Measurements from ENCODE around the gene NSG1. TPM values are rescaled to one million over a fixed set of nuclear protein-coding genes. Genes with fewer than 3 reads are reported as not detected.

NSG1 gene
- total RNA-seq, 4 donors from 2014 or later: 0.15 to 4.8 (median 1.4) TPM

DNA sequence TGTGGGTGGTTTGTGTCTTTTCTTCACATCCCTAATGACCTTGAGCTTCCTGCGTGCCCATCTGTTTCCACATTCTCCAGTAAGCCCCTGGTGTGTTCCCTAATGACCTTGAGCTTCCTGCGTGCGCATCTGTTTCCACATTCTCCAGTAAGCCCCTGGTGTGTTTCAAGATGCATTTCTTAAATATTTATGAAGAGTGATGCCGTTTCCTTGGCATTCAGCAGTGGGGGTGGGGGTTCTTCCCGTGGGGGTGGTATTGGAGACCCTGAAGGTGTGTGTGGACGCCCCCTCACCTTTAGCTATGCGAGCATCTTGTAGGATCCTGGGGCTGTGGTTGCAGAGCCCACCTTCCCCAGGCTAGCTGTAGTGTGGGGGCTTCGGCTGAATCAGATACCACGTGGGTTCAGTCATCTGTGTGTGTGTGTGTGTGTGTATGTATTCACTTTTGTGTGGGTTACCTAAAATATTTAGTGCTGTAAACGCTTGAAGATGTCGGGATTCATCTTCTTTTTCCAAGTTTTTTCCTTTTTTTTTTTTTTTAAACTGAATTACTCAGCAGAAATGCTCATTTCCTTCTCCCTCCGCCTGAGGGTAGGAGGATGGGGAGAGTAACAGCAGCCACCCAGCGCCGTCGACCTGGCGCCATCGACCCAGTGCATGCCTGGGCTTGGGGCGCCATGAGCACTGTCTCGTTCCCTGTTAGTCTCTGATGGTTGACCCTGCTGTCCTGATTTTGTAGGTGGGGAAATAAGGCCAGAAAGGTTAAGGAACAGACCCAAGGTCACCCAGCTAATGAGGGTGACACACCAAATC lies 9.9 kb downstream of the NSG1 start:
- no peak overlapping the region for H3K27ac ChIP-seq
- TF ChIP-seq POLR2A (IDR thresholded peaks at IDR 0.05) (no peak), POLR2AphosphoS5 (IDR thresholded peaks at IDR 0.05) (no peak), EP300 (IDR thresholded peaks at IDR 0.05) (no peak)
- TF ChIP-seq, protein P1, sequence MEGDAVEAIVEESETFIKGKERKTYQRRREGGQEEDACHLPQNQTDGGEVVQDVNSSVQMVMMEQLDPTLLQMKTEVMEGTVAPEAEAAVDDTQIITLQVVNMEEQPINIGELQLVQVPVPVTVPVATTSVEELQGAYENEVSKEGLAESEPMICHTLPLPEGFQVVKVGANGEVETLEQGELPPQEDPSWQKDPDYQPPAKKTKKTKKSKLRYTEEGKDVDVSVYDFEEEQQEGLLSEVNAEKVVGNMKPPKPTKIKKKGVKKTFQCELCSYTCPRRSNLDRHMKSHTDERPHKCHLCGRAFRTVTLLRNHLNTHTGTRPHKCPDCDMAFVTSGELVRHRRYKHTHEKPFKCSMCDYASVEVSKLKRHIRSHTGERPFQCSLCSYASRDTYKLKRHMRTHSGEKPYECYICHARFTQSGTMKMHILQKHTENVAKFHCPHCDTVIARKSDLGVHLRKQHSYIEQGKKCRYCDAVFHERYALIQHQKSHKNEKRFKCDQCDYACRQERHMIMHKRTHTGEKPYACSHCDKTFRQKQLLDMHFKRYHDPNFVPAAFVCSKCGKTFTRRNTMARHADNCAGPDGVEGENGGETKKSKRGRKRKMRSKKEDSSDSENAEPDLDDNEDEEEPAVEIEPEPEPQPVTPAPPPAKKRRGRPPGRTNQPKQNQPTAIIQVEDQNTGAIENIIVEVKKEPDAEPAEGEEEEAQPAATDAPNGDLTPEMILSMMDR (IDR thresholded peaks at IDR 0.05): no peak
- 18 to 49% methylated on average over 5 to 16 of the region's 19 CpGs for WGBS, 2 donors (ENCODE audit: low coverage in 1 of 2)
- no peaks in the 10 kb centered on the region for H3K4me1 ChIP-seq
- ATAC-seq: no peak
- no peak overlapping the region for H3K4me3 ChIP-seq
- H3K9me3 ChIP-seq: peaks cover 0 to 10% (median 0%) of the 10 kb centered on the region in 3 donors
- no peaks in the 10 kb centered on the region for H3K36me3 ChIP-seq
- H3K27me3 ChIP-seq: peaks cover 93% of the 10 kb centered on the region

DNA sequence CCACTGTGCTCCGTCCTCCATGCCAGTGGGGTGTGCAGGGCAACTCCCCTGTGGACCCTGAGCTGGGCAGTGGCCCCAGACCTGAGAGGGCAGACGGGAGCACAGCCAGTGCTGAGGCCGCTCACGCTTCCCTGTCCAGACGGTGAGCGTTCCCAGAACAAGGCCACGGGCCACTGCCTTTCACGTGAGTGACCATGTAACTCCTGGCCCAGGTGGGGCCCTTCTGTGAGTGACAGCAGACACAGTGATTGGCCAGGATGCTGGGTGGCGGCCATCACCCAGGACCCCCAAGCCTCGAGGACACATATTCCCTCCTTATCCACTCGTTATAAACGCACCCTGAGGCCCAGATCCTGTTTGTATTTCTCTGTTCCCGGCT lies 10.5 kb downstream of the NSG1 start:
- Histone ChIP-seq H3K4me3 (no peak overlapping the region), H3K36me3 (no peaks in the 10 kb centered on the region), H3K27ac (no peak overlapping the region), H3K4me1 (no peaks in the 10 kb centered on the region), H3K27me3 (peaks cover 90% of the 10 kb centered on the region), H3K9me3 (peaks cover 0 to 10% (median 0%) of the 10 kb centered on the region in 3 donors)
- TF ChIP-seq, protein P1 (IDR thresholded peaks at IDR 0.05): no peak
- TF ChIP-seq POLR2A (IDR thresholded peaks at IDR 0.05) (no peak), EP300 (IDR thresholded peaks at IDR 0.05) (no peak), POLR2AphosphoS5 (IDR thresholded peaks at IDR 0.05) (no peak)
- ATAC-seq: no peak
- WGBS, 2 donors (ENCODE audit: low coverage in 1 of 2): 68 to 74% methylated on average over 3 of the region's 13 CpGs

DNA sequence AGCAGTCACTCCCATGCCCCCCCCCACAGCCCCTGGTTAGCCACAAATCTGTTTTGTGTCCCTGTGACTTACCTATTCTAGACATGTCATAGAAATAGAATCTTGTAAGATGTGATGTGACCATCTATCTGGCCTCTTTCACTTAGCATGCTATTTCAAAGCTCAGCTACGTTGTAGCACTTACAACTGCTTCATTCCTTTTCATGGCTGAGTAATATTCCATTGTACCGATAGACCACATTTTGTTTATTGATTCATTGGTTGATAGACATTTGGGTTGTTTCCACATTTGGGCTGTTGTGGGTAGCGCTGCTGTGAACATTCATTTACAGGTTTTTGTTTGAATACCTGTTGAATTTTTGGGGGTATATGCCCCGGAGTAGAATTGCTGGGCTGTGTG lies 11.5 kb downstream of the NSG1 start:
- Histone ChIP-seq H3K4me1 (no peaks in the 10 kb centered on the region), H3K27me3 (peaks cover 89% of the 10 kb centered on the region), H3K27ac (no peak overlapping the region), H3K9me3 (peaks cover 0 to 10% (median 0%) of the 10 kb centered on the region in 3 donors), H3K36me3 (no peaks in the 10 kb centered on the region), H3K4me3 (no peak overlapping the region)
- no peak for ATAC-seq
- WGBS, 2 donors (ENCODE audit: low coverage in 1 of 2): 70 to 87% methylated on average over 4 of the region's 4 CpGs
- TF ChIP-seq, protein P1 (IDR thresholded peaks at IDR 0.05): no peak
- no peak for TF ChIP-seq EP300 (IDR thresholded peaks at IDR 0.05)
- no peak for TF ChIP-seq POLR2AphosphoS5 (IDR thresholded peaks at IDR 0.05)
- TF ChIP-seq POLR2A (IDR thresholded peaks at IDR 0.05): no peak

DNA sequence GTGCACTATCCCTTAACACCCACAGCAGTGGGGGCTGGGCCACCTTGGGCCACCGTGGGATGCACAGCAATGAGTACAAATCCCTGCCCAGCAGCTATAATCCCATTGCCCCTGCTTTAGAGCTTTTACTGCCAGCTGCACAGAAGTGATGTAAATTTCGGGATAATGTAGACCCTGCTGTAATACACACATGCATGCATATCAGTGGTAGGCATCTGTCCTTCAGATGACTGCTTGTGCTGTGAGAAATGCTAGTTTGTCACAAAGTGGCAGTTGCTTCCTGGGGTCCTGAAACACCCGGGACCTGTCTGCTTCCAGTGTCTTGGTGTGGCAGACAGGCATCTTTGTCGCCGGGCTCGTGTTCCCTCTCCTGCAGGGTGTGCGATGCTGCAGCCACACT lies 14.1 kb downstream of the NSG1 start:
- WGBS, 2 donors (ENCODE audit: low coverage in 1 of 2): 65 to 76% methylated on average over 6 to 7 of the region's 7 CpGs
- H3K27me3 ChIP-seq: peaks cover 87% of the 10 kb centered on the region
- no peaks in the 10 kb centered on the region for H3K36me3 ChIP-seq
- no peaks in the 10 kb centered on the region for H3K4me1 ChIP-seq
- TF ChIP-seq POLR2AphosphoS5 (IDR thresholded peaks at IDR 0.05): no peak
- peaks cover 0 to 10% (median 0%) of the 10 kb centered on the region in 3 donors for H3K9me3 ChIP-seq
- no peak for ATAC-seq
- no peak overlapping the region for H3K4me3 ChIP-seq
- H3K27ac ChIP-seq: no peak overlapping the region

DNA sequence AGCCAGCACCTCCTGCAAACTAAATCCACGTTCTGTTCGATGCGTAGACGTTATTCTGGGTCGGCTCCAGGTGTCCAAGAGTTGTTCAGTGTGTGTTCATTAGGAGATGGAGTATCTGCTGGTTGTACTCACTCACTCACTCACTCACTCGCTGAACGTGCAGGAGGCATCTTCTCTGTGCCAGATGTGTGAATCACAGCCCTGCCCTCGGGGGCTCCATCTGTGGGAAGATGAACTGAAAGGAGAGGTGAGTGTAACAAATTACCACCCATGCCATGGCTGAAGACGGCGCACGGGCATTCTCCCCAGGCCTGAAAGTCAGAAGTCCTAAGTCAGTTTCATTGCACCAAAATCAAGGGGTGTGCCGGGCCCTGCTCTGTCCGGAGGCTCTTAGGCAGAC lies 16.1 kb downstream of the NSG1 start:
- ATAC-seq: no peak
- peaks cover 87% of the 10 kb centered on the region for H3K27me3 ChIP-seq
- H3K27ac ChIP-seq: no peak overlapping the region
- H3K4me3 ChIP-seq: no peak overlapping the region
- H3K36me3 ChIP-seq: no peaks in the 10 kb centered on the region
- peaks cover 0 to 10% (median 0%) of the 10 kb centered on the region in 3 donors for H3K9me3 ChIP-seq
- TF ChIP-seq EP300 (IDR thresholded peaks at IDR 0.05) (no peak), POLR2AphosphoS5 (IDR thresholded peaks at IDR 0.05) (no peak), POLR2A (IDR thresholded peaks at IDR 0.05) (no peak)
- TF ChIP-seq, protein P1 (IDR thresholded peaks at IDR 0.05): no peak
- H3K4me1 ChIP-seq: no peaks in the 10 kb centered on the region
- WGBS, 2 donors (ENCODE audit: low coverage in 1 of 2): 78% methylated on average over 11 of the region's 13 CpGs; no CpG with 5 or more reads in 1 of the 2 donors

Measured in gastroesophageal sphincter (tissue), 4 donors.